ENCODE data around the gene NOXRED1.
A peak's percentile ranks its signal among the peaks of the same experiment; 100 is the strongest.
"Not testable (repeated sequence)": the region's sequence is repeated elsewhere in the genome, so short reads cannot be mapped to it uniquely, and the experiment has no call there.

The NOXRED1 gene

GRCh38 chr14:77423423-77423822 lies at the start of gene NOXRED1:
Gene NOXRED1 (minus strand): TSS chr14:77423523. CDS start chr14:77422889, 634 bp downstream.
- DNase-seq, result no peak

- no peak for DNase-seq
Observed at GRCh38 chr14:77470224-77470870, 47.0 kb upstream of the NOXRED1 start.

GRCh38 chr14:77469539-77469938 lies 46.2 kb upstream of the NOXRED1 start:
- no peak for DNase-seq

GRCh38 chr14:77469067-77469505 lies 45.8 kb upstream of the NOXRED1 start:
- no peak for DNase-seq

GRCh38 chr14:77467801-77468200 lies 44.5 kb upstream of the NOXRED1 start:
- no peak for DNase-seq

- peak; percentile 18 for DNase-seq
Observed at GRCh38 chr14:77459072-77459723, 35.9 kb upstream of the NOXRED1 start.

GRCh38 chr14:77458249-77458950 lies 35.1 kb upstream of the NOXRED1 start:
- DNase-seq, result no peak

- peak; percentile 99 for DNase-seq
Observed at GRCh38 chr14:77457522-77458248, 34.4 kb upstream of the NOXRED1 start, which contains the start of the genes AHSA1 and VIPAS39. Gene AHSA1 (plus strand): TSS chr14:77458093. CDS start chr14:77458190, 97 bp downstream. Gene VIPAS39 (minus strand): TSS chr14:77457601. CDS start chr14:77454102, 3,499 bp downstream.

GRCh38 chr14:77457115-77457521 lies 33.8 kb upstream of the NOXRED1 start:
- DNase-seq, result no peak

- no peak for DNase-seq
Observed at GRCh38 chr14:77455966-77456640, 32.8 kb upstream of the NOXRED1 start.

- DNase-seq, result no peak
Observed at GRCh38 chr14:77442196-77442595, 18.9 kb upstream of the NOXRED1 start.

GRCh38 chr14:77439861-77440260 lies 16.5 kb upstream of the NOXRED1 start:
- no peak for DNase-seq

- no peak for DNase-seq
Observed at GRCh38 chr14:77438596-77438995, 15.3 kb upstream of the NOXRED1 start.

- DNase-seq, result no peak
Observed at GRCh38 chr14:77436042-77436441, 12.7 kb upstream of the NOXRED1 start.

GRCh38 chr14:77426396-77426795 lies 3.1 kb upstream of the NOXRED1 start:
- no peak for DNase-seq

GRCh38 chr14:77424862-77425261 lies 1.5 kb upstream of the NOXRED1 start:
- DNase-seq, result no peak

- no peak for DNase-seq
Observed at GRCh38 chr14:77421201-77421600, 2.1 kb downstream of the NOXRED1 start.

GRCh38 chr14:77416836-77417235 lies 6.5 kb downstream of the NOXRED1 start:
- no peak for DNase-seq

GRCh38 chr14:77416098-77416497 lies 7.2 kb downstream of the NOXRED1 start:
- DNase-seq, result not testable (repeated sequence)

GRCh38 chr14:77415403-77416030 lies 7.8 kb downstream of the NOXRED1 start:
- DNase-seq, result not testable (repeated sequence)

- no peak for DNase-seq
Observed at GRCh38 chr14:77409131-77409533, 14.2 kb downstream of the NOXRED1 start.

GRCh38 chr14:77407158-77407557 lies 16.2 kb downstream of the NOXRED1 start:
- DNase-seq, result no peak

All from DMS153 (cell line).